OCI-LY3 (cell line): Measurements from ENCODE around the gene KIZ.

Experiments used
- CTCF ChIP-seq: fragments of 200-600, 300-600 bp; sonication (generic); IDR thresholded peaks from 2 replicates; pipeline ENCODE4 v1.5.1; 2014; ENCODE audit warnings: antibody characterized with exemption, low read length, low read depth
- EZH2phosphoT487 ChIP-seq: fragments of 200-600 bp; shearing (Covaris generic); IDR thresholded peaks from 2 replicates; pipeline ENCODE4 v1.6.1; 2018; ENCODE audit warnings: antibody characterized with exemption, mixed run types, low read depth

DNA sequence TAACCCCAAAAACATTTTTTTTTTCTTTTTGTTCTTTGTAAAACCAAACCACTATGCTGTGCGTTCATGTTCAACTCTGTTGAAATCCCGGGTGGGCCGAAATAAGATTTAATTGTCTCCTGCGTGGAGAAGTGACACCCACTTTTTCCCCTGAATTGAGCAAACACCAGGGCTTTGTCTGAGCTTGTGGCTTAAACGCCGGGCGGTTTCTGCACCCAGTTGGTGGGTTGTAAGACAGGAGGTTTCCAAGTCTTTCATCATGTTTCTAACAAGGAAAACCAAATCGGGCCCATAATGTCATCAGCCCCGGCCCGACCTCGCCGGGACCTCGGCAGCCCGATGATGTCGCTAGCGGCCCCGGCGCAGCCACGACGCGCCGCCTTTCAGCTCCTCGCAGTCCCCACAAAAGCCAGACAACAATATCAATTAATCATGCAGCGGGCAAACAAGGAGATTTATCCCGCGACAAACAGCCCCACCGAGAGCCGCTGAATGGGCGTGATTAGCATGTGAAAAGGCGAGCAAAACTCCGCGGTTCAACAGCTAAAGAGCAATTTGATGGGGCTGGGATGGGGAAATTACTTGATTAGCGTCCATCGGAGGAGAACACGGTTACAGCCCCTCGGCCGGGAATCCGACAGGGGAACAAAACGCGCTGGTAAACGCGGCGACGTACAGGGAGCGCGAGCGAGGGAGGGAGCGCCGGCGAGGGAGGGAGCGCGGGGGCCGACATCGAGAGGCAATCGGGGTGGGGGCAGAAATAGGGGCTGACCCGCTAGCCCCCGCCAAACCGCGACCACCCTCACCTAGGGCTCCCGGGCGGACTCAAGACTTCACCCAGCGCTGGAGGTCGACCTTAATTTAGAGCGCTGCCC lies 25.1 kb upstream of the KIZ start:
- TF ChIP-seq CTCF = no peak
- TF ChIP-seq EZH2phosphoT487 = no peak
